GM21423 (cell line): ENCODE measurements around the gene ACOXL.
A peak's percentile ranks its signal among the peaks of the same experiment; 100 is the strongest.

Experiments used
- ATAC-seq: cut with Tn5 transposase; IDR thresholded peaks from one replicate; pipeline ENCODE4 v1.9.1; 2021; ENCODE audit warnings: mild to moderate bottlenecking, moderate library complexity; ENCODE audit not compliant: unreplicated experiment

Gene ACOXL

DNA sequence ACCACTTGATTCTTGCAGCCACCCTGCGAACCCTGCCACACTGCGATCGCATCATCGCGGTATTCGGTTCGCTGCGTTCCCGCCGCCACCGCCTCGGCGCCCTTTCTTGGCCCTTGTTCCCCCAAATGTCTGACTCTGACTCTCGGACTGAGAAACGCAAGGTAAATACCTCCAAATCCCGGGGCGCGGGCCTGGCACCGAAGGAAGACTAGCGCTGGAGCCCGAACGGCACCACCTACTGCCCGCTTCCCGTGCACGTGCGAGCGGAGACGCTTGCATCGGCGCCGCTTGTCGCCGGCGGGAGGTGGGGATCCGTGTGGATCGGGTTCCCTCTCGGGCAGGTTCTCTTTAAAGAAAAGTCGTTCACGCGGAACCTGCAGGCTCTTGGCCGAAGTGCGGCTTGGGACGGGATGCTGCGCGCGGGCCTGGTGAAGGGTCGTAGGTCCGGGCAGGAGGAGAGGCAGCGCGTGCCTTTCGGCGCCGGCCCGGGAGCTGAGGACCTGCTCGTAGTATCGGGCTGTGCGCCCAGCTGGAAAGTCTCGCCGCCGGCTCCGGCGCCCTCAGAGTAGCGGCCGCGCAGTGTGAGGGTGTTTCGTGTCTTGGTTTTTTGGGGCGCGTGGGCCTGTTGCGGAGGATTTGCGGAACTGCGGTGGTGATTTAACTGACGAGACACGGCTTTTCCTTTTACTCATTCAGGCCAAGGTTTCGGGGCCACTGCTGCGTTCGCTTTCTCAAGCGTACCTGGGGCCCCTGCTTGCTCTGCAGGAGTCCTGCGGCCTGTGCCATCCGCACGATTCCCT is 388.9 kb downstream of the ACOXL start:
- ATAC-seq, result no peak

- ATAC-seq, result peak; percentile 48
Measured at GRCh38 chr2:111121828-111122630, 389.7 kb downstream of the ACOXL start.

DNA sequence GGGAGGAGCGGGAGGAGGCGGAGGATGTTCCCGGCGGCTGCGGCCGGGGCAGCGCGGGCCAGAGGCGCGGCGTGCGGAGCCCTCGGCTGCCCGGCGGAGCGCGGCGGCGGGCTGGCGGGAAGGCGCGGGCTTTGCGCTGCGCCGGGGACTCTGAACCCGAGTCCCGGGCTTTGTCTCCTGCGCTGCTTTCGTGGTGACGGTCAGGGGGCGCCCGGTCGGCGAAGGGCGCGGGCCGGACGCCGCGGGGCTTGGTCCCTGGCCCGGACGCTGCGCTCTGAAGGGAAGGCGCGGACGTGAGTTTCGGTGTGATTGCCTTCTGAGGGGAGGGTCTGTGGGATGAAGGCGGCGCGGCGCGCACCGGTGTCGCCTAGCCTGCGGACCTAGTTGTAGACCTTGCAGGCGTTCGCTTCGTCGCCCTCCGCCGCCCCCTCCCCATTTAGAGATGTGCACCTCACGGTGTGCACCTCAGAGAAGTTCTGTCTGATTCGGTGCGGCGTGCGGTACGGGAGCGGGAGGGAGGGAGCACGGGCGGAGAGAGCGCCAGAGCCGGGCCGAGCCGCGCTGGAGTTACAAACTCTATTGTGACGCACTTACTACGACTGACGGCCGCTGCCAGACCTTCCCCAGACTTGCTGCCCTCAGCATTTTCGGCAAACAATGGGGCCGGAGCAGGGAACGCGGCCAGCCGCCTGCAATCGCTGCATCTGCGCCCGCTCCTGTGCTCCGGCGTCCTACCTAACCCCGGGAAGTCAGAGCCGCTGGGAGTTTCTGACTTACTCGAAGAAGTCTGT is 390.5 kb downstream of the ACOXL start:
- peak; percentile 3 for ATAC-seq

DNA sequence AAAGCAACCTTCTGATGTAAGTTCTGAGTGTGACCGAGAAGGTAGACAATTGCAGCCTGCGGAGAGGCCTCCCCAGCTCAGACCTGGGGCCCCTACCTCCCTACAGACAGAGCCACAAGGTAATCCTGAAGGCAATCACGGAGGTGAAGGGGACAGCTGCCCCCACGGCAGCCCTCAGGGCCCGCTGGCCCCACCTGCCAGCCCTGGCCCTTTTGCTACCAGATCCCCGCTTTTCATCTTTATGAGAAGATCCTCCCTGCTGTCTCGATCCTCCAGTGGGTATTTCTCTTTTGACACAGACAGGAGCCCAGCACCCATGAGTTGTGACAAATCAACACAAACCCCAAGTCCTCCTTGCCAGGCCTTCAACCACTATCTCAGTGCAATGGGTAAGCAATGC is 391.4 kb downstream of the ACOXL start:
- ATAC-seq, result no peak

DNA sequence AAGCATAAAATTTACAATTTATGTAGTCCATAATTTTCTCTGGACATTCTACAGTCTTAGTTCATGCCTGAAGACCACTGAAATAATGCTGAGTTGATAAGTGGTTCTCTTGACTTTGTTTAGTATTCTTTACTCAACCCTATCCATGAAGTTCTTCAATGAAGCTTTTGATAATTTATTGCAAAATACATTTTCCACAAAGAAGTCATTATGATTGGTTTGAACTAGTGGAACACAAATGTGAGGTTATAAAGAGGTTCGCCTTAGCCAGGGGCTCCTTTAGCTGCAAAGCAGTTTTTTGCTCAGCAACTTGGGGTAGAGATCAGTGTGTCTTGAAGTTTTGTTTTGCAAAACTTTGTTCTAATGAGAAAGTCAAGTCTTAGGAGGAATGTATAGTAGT is 394.2 kb downstream of the ACOXL start:
- no peak for ATAC-seq

- ATAC-seq, result no peak
Measured at GRCh38 chr2:111127351-111127750, 395.0 kb downstream of the ACOXL start.

DNA sequence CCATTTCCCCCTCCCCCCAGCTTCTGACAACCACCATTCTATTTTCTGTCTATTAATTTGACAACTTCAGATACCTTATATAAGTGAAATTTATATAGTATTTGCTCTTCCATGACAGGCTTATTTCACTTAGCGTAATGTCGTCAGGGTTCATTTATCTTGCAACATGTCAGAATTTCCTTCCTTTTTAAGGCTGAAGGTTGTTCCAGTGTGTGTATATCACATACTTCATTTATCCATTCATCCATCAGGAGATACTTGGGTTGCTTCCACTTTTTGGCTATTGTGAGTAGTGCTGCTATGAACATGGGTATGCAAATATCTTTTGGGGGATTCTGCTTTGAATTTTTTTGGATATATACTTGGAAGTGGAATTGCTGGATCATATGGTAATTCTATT is 395.7 kb downstream of the ACOXL start:
- ATAC-seq, result no peak

DNA sequence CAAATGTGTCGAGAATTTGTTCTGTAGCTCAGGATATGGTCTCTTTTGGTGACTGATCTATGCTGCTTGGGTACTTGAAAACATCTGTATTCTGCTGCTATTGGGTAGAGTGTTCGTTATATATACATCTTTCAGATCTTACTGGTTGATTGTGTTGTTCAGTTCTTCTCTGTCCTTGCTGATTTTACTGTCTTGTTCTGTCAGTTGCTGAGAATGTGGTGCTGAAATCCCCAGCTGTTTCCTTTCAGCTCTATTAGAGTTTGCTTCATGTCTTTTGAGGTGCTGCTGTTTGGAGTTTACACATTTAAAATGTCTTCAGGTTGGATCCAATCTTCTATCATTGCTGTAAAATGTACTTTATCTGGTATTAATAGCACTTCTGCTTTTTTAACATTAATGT is 401.2 kb downstream of the ACOXL start:
- no peak for ATAC-seq

DNA sequence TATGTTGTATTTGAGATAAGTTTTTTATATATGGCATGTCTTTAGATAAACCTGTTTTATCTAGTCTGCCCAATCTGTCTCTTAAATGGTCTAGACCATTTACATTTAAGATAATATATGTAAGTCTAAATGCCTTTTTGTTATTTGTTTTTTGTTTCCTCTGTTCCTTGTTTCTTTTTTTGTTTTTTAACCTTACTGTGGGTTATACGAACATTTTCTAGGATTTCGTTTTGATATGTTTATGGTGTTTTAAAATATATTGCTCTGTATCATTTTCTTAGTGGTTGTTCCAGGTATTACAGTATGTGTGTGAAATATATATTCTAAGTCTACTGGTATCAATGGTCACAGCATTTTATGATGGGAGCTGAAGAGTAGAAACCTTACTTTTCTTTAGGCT is 401.7 kb downstream of the ACOXL start:
- ATAC-seq, result no peak

GRCh38 chr2:111135237-111135909 is 403.0 kb downstream of the ACOXL start:
- no peak for ATAC-seq

DNA sequence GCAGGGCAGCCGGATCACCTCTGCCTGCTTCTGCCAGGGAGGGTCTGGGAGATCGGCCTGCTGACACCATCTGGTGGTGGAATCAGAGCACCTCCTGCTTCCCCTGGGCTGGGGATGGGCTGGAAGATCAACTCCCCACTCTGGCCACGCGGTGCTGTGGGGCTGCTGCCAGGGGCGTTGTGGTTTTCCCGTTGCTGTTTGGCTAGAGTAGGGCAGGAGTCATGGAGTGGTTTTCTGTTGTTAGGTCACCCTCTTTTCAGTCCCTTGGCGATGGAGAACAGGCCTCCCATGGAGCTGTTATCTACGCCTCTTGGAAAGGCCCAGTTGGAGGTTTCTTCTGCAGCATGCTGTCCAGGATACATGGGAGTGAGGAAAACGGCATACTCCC is 403.5 kb downstream of the ACOXL start:
- no peak for ATAC-seq

DNA sequence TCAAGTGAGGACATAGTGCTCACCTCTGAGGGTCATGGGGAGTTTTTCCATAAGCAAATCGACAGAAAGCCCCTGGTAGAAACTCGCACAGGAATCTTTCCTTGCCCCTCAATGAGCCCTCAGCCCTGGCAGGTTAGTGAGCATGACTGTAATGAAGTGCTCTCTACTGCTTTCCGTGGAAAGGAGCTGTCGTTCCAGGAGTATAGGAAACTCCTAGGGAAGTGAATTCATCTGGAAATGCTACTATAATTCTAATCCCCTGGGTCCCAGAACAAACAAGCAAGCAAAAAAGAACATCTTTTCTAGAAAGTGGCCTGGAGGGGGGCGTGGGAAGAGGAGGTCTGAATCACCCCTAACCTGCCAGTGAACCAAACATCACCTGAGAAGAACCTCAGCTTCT is 406.5 kb downstream of the ACOXL start:
- ATAC-seq, result no peak

GRCh38 chr2:111139637-111140317 is 407.4 kb downstream of the ACOXL start:
- ATAC-seq, result no peak

DNA sequence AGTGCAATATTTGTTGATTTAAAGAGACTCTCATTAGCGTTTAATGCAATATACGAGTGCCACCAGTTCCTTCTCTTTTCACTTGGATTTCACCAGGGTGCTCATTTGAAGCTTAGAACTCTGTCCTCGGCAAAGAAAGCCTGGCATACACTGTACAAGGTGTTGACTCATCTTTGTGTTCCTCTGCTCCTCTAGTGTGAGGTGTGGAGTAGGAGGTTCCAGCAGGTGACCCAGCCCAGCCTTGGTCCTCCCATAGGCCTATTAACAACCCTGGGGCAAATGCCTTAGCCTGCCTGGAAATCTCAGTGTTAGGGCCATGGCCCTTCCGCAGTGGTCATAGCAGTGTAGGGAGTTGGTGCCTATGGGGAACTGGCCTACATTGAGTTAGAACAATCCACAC is 408.4 kb downstream of the ACOXL start:
- no peak for ATAC-seq

GRCh38 chr2:111142101-111142500 is 409.7 kb downstream of the ACOXL start:
- ATAC-seq, result no peak

GRCh38 chr2:111143107-111143842 is 410.9 kb downstream of the ACOXL start:
- ATAC-seq, result no peak

DNA sequence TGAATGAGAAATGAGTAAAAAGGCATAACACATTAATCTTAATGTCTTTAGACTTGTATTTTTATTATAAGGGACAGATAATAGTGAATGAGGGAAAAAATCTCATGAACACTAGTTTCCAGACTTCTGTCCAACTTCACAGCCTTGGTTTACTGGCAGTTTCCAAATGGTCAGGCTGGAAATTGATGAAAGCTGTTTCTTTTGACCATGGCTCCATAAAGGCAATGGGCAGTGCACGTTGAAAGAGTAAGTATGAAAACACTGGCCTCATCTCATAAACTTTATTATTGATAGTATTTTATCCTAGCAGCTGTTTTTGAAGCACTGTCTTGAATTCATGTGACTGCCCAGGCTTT is 411.4 kb downstream of the ACOXL start:
- ATAC-seq, result no peak

DNA sequence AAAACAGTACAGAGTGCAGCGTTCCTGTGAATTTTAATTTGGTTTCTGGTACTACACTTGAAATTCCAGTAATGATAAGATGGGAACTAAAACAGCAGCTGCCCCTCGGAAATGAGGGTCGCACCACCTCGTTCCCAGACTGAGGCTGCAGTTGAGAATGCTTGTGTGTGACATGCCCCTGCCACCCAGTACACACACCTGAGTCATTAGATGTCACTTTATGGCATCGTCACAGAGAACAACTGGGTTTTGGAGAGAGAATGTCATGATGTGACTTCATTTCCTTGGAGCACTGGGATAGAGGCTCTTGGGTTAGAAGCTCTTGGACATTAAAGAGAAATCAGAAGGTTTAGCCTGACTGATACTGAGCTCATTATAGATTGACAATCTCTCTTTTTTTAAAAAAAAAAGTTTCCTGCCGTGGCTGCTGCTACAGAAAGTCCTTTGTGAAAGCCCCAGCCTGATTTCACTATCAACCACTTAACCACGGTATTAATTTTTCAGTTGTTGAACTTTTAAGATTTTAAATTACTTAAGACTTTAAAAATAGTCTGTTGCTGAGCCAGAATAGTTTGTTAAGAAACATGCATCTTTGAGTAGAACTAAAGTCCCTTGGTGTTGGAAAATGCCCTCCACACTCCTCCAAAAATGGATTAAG is 412.9 kb downstream of the ACOXL start:
- no peak for ATAC-seq

GRCh38 chr2:111145951-111146350 is 413.6 kb downstream of the ACOXL start:
- no peak for ATAC-seq
